ENCODE data around the gene MAST1. TPM values are rescaled to one million over a fixed set of nuclear protein-coding genes. Genes with fewer than 3 reads are reported as not detected.

The MAST1 gene
- total and polyA plus RNA-seq, 4 donors = 0.08 to 0.54 (median 0.23) TPM

DNA sequence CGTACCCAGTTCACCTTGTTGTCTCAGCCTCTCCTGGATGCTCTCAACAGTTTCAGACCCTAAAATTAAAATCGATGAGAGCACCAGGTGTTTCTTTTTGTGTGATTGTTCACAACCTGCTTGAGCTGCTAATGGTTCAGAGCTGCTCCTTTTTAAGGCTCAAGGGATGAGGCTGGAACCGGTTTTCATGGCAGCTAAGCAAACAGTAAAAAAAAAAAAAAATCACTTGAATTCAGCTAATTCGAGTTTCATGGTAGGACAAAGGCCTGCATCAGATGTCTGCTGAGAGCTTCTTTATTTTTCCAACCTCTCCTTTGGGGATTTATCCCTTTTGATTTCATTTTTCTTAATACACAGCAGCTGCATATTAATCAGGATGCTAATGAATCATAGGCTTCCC lies 74.3 kb downstream of the MAST1 start:
- no peak overlapping the region for H3K27ac ChIP-seq (ENCODE audit: low read depth in 1 of 2, low read length in 2 of 2)
- no peak for TF ChIP-seq YY1 (IDR thresholded peaks at IDR 0.05)
- no peak for TF ChIP-seq RAD21 (IDR thresholded peaks at IDR 0.05)
- TF ChIP-seq, protein P1, sequence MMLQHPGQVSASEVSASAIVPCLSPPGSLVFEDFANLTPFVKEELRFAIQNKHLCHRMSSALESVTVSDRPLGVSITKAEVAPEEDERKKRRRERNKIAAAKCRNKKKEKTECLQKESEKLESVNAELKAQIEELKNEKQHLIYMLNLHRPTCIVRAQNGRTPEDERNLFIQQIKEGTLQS (IDR thresholded peaks at IDR 0.05) = no peak
- no peak for TF ChIP-seq RXRA (IDR thresholded peaks at IDR 0.05)
- TF ChIP-seq REST (IDR thresholded peaks at IDR 0.05) = no peak
- no peak for TF ChIP-seq HNF4G (IDR thresholded peaks at IDR 0.05)
- TF ChIP-seq, protein P2, sequence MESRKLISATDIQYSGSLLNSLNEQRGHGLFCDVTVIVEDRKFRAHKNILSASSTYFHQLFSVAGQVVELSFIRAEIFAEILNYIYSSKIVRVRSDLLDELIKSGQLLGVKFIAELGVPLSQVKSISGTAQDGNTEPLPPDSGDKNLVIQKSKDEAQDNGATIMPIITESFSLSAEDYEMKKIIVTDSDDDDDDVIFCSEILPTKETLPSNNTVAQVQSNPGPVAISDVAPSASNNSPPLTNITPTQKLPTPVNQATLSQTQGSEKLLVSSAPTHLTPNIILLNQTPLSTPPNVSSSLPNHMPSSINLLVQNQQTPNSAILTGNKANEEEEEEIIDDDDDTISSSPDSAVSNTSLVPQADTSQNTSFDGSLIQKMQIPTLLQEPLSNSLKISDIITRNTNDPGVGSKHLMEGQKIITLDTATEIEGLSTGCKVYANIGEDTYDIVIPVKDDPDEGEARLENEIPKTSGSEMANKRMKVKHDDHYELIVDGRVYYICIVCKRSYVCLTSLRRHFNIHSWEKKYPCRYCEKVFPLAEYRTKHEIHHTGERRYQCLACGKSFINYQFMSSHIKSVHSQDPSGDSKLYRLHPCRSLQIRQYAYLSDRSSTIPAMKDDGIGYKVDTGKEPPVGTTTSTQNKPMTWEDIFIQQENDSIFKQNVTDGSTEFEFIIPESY (IDR thresholded peaks at IDR 0.05) = no peak
- no peak for TF ChIP-seq HNF4A (conservative IDR thresholded peaks at IDR 0.05)
- TF ChIP-seq EGR1 (IDR thresholded peaks at IDR 0.05; ENCODE audit: low read depth in 2 of 2) = no peak
- no peak for TF ChIP-seq TAF1 (conservative IDR thresholded peaks at IDR 0.05)
- no peak for TF ChIP-seq NR2F2 (IDR thresholded peaks at IDR 0.05)
- TF ChIP-seq, protein P3, sequence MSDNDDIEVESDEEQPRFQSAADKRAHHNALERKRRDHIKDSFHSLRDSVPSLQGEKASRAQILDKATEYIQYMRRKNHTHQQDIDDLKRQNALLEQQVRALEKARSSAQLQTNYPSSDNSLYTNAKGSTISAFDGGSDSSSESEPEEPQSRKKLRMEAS (IDR thresholded peaks at IDR 0.05) = no peak
- no peak for TF ChIP-seq CTCF (IDR thresholded peaks at IDR 0.05; ENCODE audit: low read depth, low read length, missing input control)
- TF ChIP-seq SP1 (IDR thresholded peaks at IDR 0.05) = no peak
- TF ChIP-seq GABPA (IDR thresholded peaks at IDR 0.05 in 1 of 2, conservative IDR thresholded peaks at IDR 0.05 in 1 of 2) = no peak
- TF ChIP-seq JUND (IDR thresholded peaks at IDR 0.05) = no peak
- no peak for TF ChIP-seq FOXA2 (IDR thresholded peaks at IDR 0.05)
- TF ChIP-seq FOXA1 (IDR thresholded peaks at IDR 0.05) = no peak
- H3K4me1 ChIP-seq (ENCODE audit: control insufficient read depth in 4 of 4, insufficient read depth in 4 of 4, low read length in 3 of 4) = peaks cover 0 to 7% (median 5%) of the 10 kb centered on the region in 4 donors
- H3K4me3 ChIP-seq (ENCODE audit: low read depth in 1 of 3, low read length in 3 of 3) = no peak overlapping the region
- H3K9ac ChIP-seq (ENCODE audit: low read depth in 1 of 2, low read length in 2 of 2) = no peak overlapping the region
- H3K36me3 ChIP-seq (ENCODE audit: control insufficient read depth in 4 of 4, insufficient read depth in 3 of 4, low read depth in 1 of 4, low read length in 3 of 4) = no peaks in the 10 kb centered on the region
- DNase-seq (ENCODE audit: low spot score) = no peak
- H3K9me3 ChIP-seq (ENCODE audit: control insufficient read depth in 4 of 4, low read length in 3 of 4) = no peaks in the 10 kb centered on the region
- H3K27me3 ChIP-seq (ENCODE audit: control insufficient read depth in 4 of 4, insufficient read depth in 4 of 4, low read length in 3 of 4) = no peaks in the 10 kb centered on the region
- whole genome bisulfite sequencing = 60% methylated on average over 4 of the region's 4 CpGs
